ENCODE data around the gene CNTRL. TPM values are rescaled to one million over a fixed set of nuclear protein-coding genes. Genes with fewer than 3 reads are reported as not detected.

The CNTRL gene
- total RNA-seq, 4 donors from 2014 or later: 9.9 to 23.0 (median 15.4) TPM

DNA sequence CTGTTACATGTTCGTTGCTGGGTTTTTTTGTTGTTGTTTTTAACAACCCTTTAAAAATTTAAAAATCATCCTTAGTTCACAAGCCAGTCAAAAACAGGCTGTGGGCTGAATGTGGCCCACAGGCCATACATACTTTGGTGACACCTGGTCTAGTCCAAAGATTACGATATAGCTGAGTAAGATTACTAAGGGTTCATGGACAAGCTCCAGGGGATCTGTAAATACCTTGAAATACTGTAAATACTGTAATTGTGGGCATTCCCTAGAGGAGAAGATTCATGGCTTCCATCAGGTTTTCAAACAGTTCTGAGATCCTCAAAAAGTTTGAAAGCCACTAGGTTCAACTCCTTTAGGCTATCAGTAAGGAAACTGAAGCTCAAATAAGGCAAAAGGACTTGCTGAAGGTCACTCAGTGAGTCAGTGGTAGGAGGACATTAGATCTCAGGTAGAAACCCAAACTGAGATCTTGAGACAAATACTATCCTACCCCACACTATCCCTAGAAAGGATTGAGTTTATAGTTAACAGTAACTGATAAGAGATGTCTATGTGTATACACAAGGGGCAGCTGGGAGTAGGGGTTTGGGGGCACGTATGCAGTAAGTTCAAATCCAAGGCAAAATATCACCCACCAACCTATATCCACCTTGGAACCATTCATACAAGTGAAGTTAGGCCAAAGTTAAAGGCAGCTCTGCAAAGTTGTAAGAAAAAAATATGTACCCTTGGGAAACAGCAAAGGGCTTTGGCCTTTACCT, 109.1 kb downstream of the CNTRL start:
- no peak for DNase-seq
- TF ChIP-seq POLR2A (IDR thresholded peaks at IDR 0.05) (no peak), CTCF (IDR thresholded peaks at IDR 0.05) (no peak)
- Histone ChIP-seq H3K4me3 (replicated peaks in 1 of 3) (no peak overlapping the region), H3K4me1 (peaks cover 14 to 19% of the 10 kb centered on the region in 2 donors), H3K36me3 (peaks cover 6 to 8% of the 10 kb centered on the region in 2 donors), H3K27me3 (no peaks in the 10 kb centered on the region), H3K27ac (no peak overlapping the region), H3K9me3 (no peaks in the 10 kb centered on the region)
- 84 to 88% methylated on average over 3 of the region's 3 CpGs for WGBS, 2 donors
- intact Hi-C loops (cut with DNase I): no loop called here

- TF ChIP-seq POLR2A (IDR thresholded peaks at IDR 0.05) (no peak), CTCF (IDR thresholded peaks at IDR 0.05) (no peak)
Observed at GRCh38 chr9:121184463-121184862, 109.7 kb downstream of the CNTRL start.

DNA sequence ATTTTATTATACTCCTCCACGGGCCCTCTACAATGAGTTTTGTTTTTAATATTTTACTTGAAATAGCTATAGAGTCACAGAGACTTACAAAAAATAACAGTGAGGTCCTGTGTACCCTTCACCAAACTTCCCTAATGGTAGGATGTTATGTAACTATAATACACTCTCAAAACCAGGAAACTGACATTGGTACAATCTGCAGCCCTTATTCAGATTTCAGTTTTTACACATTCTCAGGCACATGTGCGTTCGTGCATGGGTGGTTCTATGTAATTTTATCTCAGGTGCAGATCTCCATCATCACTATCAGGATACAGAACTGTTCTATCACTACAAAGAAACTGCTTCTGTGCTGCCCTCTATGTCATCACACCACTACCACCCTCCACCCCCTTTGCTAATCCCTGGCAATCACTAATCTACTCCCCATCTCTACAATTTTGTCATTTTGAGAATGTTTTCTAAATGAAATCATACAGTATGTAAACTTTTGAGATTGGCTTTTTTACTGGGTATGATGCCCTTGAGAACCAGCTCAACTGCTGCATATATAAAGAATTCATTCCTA, 110.5 kb downstream of the CNTRL start:
- 77 to 85% methylated on average over 3 of the region's 3 CpGs for WGBS, 2 donors
- no peaks in the 10 kb centered on the region for H3K9me3 ChIP-seq
- no peaks in the 10 kb centered on the region for H3K27me3 ChIP-seq
- DNase-seq: no peak
- no peak overlapping the region for H3K4me3 ChIP-seq (replicated peaks in 1 of 3)
- no peak for TF ChIP-seq POLR2A (IDR thresholded peaks at IDR 0.05)
- no peak for TF ChIP-seq CTCF (IDR thresholded peaks at IDR 0.05)
- H3K27ac ChIP-seq: no peak overlapping the region
- intact Hi-C loops (cut with DNase I): no loop called here
- H3K4me1 ChIP-seq: peaks cover 14 to 19% of the 10 kb centered on the region in 2 donors
- peaks cover 6 to 8% of the 10 kb centered on the region in 2 donors for H3K36me3 ChIP-seq

More at GRCh38 chr9:121184463-121184862, 109.7 kb downstream of the CNTRL start:
- Histone ChIP-seq H3K4me1 (peaks cover 14 to 19% of the 10 kb centered on the region in 2 donors), H3K27me3 (no peaks in the 10 kb centered on the region), H3K36me3 (peaks cover 6 to 8% of the 10 kb centered on the region in 2 donors), H3K9me3 (no peaks in the 10 kb centered on the region), H3K27ac (no peak overlapping the region), H3K4me3 (replicated peaks in 1 of 3) (no peak overlapping the region)
- intact Hi-C loops (cut with DNase I): no loop called here
- DNase-seq: no peak

DNA sequence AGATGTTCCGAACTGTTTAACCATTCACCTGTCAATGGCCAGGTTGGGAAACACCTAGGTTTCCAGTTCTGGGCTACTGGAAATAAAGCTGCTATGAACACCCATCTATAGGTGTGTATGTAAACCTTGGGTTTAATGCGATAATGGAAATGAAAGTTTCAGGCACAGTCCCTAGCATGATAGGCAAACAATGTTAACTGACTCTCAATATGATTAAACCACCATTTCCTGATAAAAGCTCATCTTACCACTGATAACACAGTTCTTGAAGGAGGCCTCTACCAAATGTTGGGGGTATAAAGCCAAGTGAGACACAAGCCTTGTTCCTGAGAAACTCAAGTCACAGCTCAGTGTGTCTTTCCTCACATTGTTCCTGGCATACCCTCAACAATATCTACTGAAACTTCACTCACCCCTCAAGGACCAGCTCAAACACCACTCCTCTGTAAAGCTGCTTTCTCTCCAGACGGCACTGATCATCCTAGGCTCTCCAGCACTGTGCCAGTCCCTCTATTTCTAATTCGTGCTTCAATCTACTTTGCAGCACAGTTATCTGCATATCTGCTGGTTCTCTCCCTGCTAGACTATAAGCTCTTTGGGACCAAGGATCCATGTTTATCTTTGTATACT, 111.1 kb downstream of the CNTRL start:
- 95 to 96% methylated on average over 4 of the region's 4 CpGs for WGBS, 2 donors
- peaks cover 4 to 5% of the 10 kb centered on the region in 2 donors for H3K36me3 ChIP-seq
- intact Hi-C loops (cut with DNase I): no loop called here
- no peak for TF ChIP-seq CTCF (IDR thresholded peaks at IDR 0.05)
- TF ChIP-seq POLR2A (IDR thresholded peaks at IDR 0.05): no peak
- no peaks in the 10 kb centered on the region for H3K27me3 ChIP-seq
- H3K4me3 ChIP-seq (replicated peaks in 1 of 3): no peak overlapping the region
- H3K4me1 ChIP-seq: peaks cover 14 to 25% of the 10 kb centered on the region in 2 donors
- no peaks in the 10 kb centered on the region for H3K9me3 ChIP-seq
- no peak overlapping the region for H3K27ac ChIP-seq
- DNase-seq: no peak

Data from thyroid gland (tissue), 4 donors.